SK-N-SH treated with all-trans-retinoic acid at 6 μM for 48 hours (cell line): ENCODE measurements around the gene NNMT.

Source experiments
- ATAC-seq: fragments of 200-7000 bp; cut with Tn5 transposase; 3 replicates; pipeline ENCODE4 v1.9.1; 2020; ENCODE audit warnings: mild to moderate bottlenecking, moderate library complexity
- BACH2 ChIP-seq: fragments of 250-450 bp; sonication (Bioruptor Pico); IDR thresholded peaks from 2 replicates; pipeline ENCODE4 v1.9.0; 2021; ENCODE audit warnings: mild to moderate bottlenecking, borderline replicate concordance
- CREB5 ChIP-seq: fragments of 250-450 bp; sonication (Bioruptor Pico); IDR thresholded peaks from 2 replicates; pipeline ENCODE4 v1.5.1; 2020; ENCODE audit warnings: low read depth, mild to moderate bottlenecking, moderate library complexity
- CSDC2 ChIP-seq: fragments of 250-450 bp; sonication (Bioruptor Pico); IDR thresholded peaks from 2 replicates; pipeline ENCODE4 v1.5.0; 2020; ENCODE audit warnings: mild to moderate bottlenecking, moderate library complexity
- ESRRG ChIP-seq: fragments of 250-450 bp; sonication (Bioruptor Pico); IDR thresholded peaks from 2 replicates; pipeline ENCODE4 v1.6.1; 2021; ENCODE audit warnings: mild to moderate bottlenecking
- GLIS3 ChIP-seq: fragments of 250-450 bp; sonication (Bioruptor Pico); IDR thresholded peaks from 2 replicates; pipeline ENCODE4 v1.5.0; 2020; ENCODE audit warnings: mild to moderate bottlenecking, moderate library complexity
- OSR1 ChIP-seq: fragments of 250-450 bp; sonication (Bioruptor Pico); IDR thresholded peaks from 2 replicates; pipeline ENCODE4 v1.8.0; 2022; ENCODE audit warnings: moderate library complexity, mild to moderate bottlenecking, inconsistent platforms
- PPARA ChIP-seq: fragments of 250-450 bp; sonication (Bioruptor Pico); IDR thresholded peaks from 2 replicates; pipeline ENCODE4 v1.5.0; 2020; ENCODE audit warnings: mild to moderate bottlenecking, borderline replicate concordance
- RARB ChIP-seq: fragments of 250-450 bp; sonication (Bioruptor Pico); IDR thresholded peaks from 2 replicates; pipeline ENCODE4 v1.8.0; 2021; ENCODE audit warnings: mild to moderate bottlenecking, moderate library complexity
- SNAI2 ChIP-seq: fragments of 250-450 bp; sonication (Bioruptor Pico); IDR thresholded peaks from 2 replicates; pipeline ENCODE4 v1.5.0; 2020; ENCODE audit warnings: mild to moderate bottlenecking, moderate library complexity
- TCF4 ChIP-seq: fragments of 250-450 bp; sonication (Bioruptor Pico); IDR thresholded peaks from 2 replicates; pipeline ENCODE4 v1.8.0; 2021; ENCODE audit warnings: mild to moderate bottlenecking, moderate library complexity, borderline replicate concordance
- TOX ChIP-seq: fragments of 250-450 bp; sonication (Bioruptor Pico); IDR thresholded peaks from 2 replicates; pipeline ENCODE4 v1.8.0; 2021; ENCODE audit warnings: mild to moderate bottlenecking, moderate library complexity, borderline replicate concordance
- ZC3H10 ChIP-seq: fragments of 250-450 bp; sonication (Bioruptor Pico); IDR thresholded peaks from 2 replicates; pipeline ENCODE4 v1.5.1; 2021; ENCODE audit warnings: mild to moderate bottlenecking, moderate library complexity
- ZFP3 ChIP-seq: fragments of 250-450 bp; sonication (Bioruptor Pico); IDR thresholded peaks from 2 replicates; pipeline ENCODE4 v1.5.0; 2020; ENCODE audit warnings: mild to moderate bottlenecking, moderate library complexity
- ZFP30 ChIP-seq: fragments of 450-650 bp; formaldehyde crosslinking; IDR thresholded peaks from 2 replicates; pipeline ENCODE4 v1.5.0; 2022; ENCODE audit warnings: mild to moderate bottlenecking, moderate library complexity
- ZNF565 ChIP-seq: fragments of 450-650 bp; formaldehyde crosslinking; conservative IDR thresholded peaks from 2 replicates; pipeline ENCODE4 v1.5.0; 2020; ENCODE audit warnings: low read depth, mild to moderate bottlenecking, moderate library complexity
- ZNF70 ChIP-seq: fragments of 450-650 bp; formaldehyde crosslinking; IDR thresholded peaks from 2 replicates; pipeline ENCODE4 v1.5.0; 2020; ENCODE audit warnings: mild to moderate bottlenecking, moderate library complexity
- ZNF8 ChIP-seq: fragments of 450-650 bp; formaldehyde crosslinking; IDR thresholded peaks from 2 replicates; pipeline ENCODE4 v1.5.0; 2020; ENCODE audit warnings: mild to moderate bottlenecking, moderate library complexity
- TF ChIP-seq, protein P1 (sequence below): fragments of 250-450 bp; sonication (Bioruptor Pico); IDR thresholded peaks from 2 replicates; pipeline ENCODE4 v1.5.0; 2020; ENCODE audit warnings: mild to moderate bottlenecking, moderate library complexity
- TF ChIP-seq, protein P2 (sequence below): fragments of 250-450 bp; sonication (Bioruptor Pico); IDR thresholded peaks from 2 replicates; pipeline ENCODE4 v1.8.0; 2020; ENCODE audit warnings: mild to moderate bottlenecking, moderate library complexity, borderline replicate concordance
- TF ChIP-seq, protein P3 (sequence below): fragments of 250-450 bp; sonication (Bioruptor Pico); IDR thresholded peaks from 2 replicates; pipeline ENCODE4 v1.8.0; 2021; ENCODE audit warnings: low read depth, mild to moderate bottlenecking, moderate library complexity, borderline replicate concordance

Gene NNMT

GRCh38 chr11:114284021-114284420 is 12.2 kb upstream of the NNMT start:
- no peak for TF ChIP-seq ESRRG
- TF ChIP-seq CSDC2 (CRISPR knock-in tag): no peak
- TF ChIP-seq ZC3H10 (CRISPR knock-in tag): no peak
- ATAC-seq: no peak

DNA sequence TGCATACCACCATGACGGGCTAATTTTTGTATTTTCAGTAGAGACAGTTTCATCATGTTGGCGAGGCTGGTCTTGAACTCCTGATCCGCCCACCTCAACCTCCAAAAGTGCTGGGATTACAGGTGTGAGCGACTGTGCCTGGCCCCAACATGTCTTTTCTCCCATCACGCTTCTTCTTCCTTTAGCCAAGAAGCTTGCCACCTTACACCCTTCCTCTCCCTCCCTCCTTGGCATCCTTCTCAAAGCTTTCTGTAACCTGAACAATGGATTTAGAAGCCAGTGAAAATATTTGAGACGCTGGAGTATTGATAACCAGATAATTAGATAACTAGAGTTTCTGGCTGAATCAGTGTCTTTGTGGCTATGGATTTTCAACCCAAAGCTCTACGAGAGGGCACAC is 11.3 kb upstream of the NNMT start:
- TF ChIP-seq, protein P1, sequence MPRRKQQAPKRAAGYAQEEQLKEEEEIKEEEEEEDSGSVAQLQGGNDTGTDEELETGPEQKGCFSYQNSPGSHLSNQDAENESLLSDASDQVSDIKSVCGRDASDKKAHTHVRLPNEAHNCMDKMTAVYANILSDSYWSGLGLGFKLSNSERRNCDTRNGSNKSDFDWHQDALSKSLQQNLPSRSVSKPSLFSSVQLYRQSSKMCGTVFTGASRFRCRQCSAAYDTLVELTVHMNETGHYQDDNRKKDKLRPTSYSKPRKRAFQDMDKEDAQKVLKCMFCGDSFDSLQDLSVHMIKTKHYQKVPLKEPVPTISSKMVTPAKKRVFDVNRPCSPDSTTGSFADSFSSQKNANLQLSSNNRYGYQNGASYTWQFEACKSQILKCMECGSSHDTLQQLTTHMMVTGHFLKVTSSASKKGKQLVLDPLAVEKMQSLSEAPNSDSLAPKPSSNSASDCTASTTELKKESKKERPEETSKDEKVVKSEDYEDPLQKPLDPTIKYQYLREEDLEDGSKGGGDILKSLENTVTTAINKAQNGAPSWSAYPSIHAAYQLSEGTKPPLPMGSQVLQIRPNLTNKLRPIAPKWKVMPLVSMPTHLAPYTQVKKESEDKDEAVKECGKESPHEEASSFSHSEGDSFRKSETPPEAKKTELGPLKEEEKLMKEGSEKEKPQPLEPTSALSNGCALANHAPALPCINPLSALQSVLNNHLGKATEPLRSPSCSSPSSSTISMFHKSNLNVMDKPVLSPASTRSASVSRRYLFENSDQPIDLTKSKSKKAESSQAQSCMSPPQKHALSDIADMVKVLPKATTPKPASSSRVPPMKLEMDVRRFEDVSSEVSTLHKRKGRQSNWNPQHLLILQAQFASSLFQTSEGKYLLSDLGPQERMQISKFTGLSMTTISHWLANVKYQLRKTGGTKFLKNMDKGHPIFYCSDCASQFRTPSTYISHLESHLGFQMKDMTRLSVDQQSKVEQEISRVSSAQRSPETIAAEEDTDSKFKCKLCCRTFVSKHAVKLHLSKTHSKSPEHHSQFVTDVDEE (CRISPR knock-in tag): no peak
- TF ChIP-seq, all 23 proteins: peak for 0
- ATAC-seq: no peak

- TF ChIP-seq ZNF565 (CRISPR knock-in tag) (no peak), RARB (no peak), ZNF8 (CRISPR knock-in tag) (no peak), ZFP3 (CRISPR knock-in tag) (no peak), GLIS3 (CRISPR knock-in tag) (no peak), ZNF70 (CRISPR knock-in tag) (no peak), CREB5 (no peak)
- TF ChIP-seq, protein P1 (CRISPR knock-in tag): no peak
- TF ChIP-seq, protein P2, sequence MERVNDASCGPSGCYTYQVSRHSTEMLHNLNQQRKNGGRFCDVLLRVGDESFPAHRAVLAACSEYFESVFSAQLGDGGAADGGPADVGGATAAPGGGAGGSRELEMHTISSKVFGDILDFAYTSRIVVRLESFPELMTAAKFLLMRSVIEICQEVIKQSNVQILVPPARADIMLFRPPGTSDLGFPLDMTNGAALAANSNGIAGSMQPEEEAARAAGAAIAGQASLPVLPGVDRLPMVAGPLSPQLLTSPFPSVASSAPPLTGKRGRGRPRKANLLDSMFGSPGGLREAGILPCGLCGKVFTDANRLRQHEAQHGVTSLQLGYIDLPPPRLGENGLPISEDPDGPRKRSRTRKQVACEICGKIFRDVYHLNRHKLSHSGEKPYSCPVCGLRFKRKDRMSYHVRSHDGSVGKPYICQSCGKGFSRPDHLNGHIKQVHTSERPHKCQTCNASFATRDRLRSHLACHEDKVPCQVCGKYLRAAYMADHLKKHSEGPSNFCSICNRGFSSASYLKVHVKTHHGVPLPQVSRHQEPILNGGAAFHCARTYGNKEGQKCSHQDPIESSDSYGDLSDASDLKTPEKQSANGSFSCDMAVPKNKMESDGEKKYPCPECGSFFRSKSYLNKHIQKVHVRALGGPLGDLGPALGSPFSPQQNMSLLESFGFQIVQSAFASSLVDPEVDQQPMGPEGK (CRISPR knock-in tag): no peak
- TF ChIP-seq, protein P3, sequence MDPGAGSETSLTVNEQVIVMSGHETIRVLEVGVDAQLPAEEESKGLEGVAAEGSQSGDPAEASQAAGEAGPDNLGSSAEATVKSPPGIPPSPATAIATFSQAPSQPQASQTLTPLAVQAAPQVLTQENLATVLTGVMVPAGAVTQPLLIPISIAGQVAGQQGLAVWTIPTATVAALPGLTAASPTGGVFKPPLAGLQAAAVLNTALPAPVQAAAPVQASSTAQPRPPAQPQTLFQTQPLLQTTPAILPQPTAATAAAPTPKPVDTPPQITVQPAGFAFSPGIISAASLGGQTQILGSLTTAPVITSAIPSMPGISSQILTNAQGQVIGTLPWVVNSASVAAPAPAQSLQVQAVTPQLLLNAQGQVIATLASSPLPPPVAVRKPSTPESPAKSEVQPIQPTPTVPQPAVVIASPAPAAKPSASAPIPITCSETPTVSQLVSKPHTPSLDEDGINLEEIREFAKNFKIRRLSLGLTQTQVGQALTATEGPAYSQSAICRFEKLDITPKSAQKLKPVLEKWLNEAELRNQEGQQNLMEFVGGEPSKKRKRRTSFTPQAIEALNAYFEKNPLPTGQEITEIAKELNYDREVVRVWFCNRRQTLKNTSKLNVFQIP (CRISPR knock-in tag): no peak
- ATAC-seq: peak; percentile 39; the same call in 2 of the 3 replicates
Observed at GRCh38 chr11:114285599-114285998, 10.6 kb upstream of the NNMT start.

DNA sequence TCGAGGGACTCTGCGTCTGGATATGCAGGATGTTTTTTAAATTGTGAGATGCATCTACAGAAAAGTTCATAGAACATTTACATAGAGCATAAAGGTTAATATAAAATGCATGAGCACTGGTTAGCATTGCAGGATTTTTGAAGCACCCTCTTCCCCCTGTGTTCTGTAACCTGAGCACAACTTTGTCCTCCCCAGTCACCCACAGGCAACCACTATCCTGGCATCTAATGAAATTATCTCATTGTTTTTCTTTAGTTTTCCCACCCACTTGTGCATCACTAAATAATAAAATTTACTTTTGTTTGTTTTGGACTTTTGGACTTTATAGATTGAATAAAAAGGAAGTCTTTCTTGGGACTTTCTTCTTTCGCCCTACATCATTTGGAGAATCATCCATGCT is 10.0 kb upstream of the NNMT start:
- TF ChIP-seq ZNF8 (CRISPR knock-in tag): no peak
- TF ChIP-seq ZNF70 (CRISPR knock-in tag): no peak
- TF ChIP-seq BACH2 (CRISPR knock-in tag): no peak
- no peak for TF ChIP-seq ZC3H10 (CRISPR knock-in tag)
- no peak for TF ChIP-seq RARB
- TF ChIP-seq ESRRG: no peak
- no peak for TF ChIP-seq CREB5
- TF ChIP-seq TOX (CRISPR knock-in tag): no peak
- TF ChIP-seq, protein P3 (CRISPR knock-in tag): no peak
- TF ChIP-seq GLIS3 (CRISPR knock-in tag): no peak
- TF ChIP-seq ZFP30 (CRISPR knock-in tag): no peak
- TF ChIP-seq CSDC2 (CRISPR knock-in tag): no peak
- TF ChIP-seq ZNF565 (CRISPR knock-in tag): no peak
- no peak for TF ChIP-seq TCF4 (CRISPR knock-in tag)
- no peak for TF ChIP-seq PPARA
- no peak for TF ChIP-seq OSR1 (CRISPR knock-in tag)
- TF ChIP-seq, protein P2 (CRISPR knock-in tag): no peak
- no peak for TF ChIP-seq SNAI2 (CRISPR knock-in tag)
- no peak for ATAC-seq
